GM10266 (cell line): ENCODE measurements around the gene NUTM2F.
"Not testable (repeated sequence)": the region's sequence is repeated elsewhere in the genome, so short reads cannot be mapped to it uniquely, and the experiment has no call there.

Source experiments
- DNase-seq: peaks from one replicate; pipeline ENCODE4 v3.0.0; 2012; ENCODE audit errors: extremely low spot score
- TF ChIP-seq, protein P1 (sequence below): IDR thresholded peaks from 2 replicates; pipeline ENCODE4 v1.5.1; 2012; ENCODE audit warnings: mild to moderate bottlenecking, low read depth; ENCODE audit not compliant: control insufficient read depth, insufficient read depth; ENCODE audit errors: missing control alignments

NUTM2F gene

DNA sequence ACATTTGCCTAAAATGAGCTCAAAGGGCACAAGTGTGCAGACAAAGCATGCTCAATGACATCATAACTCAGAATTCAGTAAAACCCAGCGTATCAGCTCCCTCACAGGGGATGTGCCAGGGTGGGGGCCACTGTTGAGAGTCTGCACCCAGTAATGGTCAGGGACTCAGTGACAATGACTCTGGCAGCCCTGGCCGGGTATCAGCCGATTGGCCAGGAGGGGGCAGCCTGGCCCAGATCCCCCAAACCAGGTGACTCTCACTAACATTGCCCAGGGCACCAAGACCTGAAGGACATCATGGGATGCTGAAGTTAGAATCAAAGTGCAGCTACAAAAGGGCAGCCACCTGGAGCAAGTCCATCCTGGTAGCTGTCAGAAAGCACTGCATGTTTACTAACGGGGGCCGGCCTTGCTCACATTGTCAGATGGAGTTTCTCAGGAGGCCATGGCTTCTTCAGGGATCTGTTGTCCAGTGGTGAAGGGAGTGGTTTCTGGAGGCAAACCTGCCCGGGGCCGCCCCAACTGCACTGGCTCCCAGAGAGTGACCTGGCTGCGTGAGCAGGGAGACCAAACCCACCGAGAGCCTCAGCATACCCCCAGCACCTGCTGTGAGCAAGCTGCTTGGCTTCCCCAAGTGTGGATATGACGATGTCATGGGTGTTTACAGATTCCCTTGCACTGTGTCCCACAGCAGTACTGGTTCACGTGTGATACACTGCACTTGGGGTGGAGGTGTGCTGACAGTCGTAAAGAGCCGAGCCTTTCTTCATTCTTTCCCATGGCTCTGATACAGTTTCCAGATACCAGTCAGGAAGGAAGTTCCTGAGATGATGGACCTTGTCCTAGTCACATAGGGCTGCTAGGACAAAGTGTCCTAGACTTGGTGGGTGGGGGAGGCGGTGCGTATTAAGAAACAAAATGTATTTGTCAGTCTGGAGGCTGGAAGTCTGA is 13.1 kb downstream of the NUTM2F start:
- DNase-seq: not testable (repeated sequence)

DNA sequence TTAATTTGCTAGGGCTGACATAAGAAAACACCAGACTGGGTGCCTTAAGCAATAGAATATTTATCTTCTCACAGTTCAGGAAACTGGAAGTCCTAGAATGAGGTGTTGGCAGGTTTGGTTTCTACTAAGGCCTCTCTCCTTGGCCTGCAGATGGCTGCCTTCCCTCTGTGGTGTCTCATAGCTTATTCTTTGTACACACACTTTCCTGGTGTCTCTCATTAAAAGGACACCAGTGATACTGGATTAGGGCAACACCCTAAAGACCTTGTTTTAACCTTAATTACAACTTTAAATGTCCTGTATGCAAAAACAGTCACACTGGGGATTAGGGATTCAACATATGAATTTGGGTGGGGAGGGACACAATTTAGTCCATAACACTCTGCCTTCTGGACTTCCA is 25.1 kb downstream of the NUTM2F start:
- no peak for DNase-seq
- TF ChIP-seq, protein P1, sequence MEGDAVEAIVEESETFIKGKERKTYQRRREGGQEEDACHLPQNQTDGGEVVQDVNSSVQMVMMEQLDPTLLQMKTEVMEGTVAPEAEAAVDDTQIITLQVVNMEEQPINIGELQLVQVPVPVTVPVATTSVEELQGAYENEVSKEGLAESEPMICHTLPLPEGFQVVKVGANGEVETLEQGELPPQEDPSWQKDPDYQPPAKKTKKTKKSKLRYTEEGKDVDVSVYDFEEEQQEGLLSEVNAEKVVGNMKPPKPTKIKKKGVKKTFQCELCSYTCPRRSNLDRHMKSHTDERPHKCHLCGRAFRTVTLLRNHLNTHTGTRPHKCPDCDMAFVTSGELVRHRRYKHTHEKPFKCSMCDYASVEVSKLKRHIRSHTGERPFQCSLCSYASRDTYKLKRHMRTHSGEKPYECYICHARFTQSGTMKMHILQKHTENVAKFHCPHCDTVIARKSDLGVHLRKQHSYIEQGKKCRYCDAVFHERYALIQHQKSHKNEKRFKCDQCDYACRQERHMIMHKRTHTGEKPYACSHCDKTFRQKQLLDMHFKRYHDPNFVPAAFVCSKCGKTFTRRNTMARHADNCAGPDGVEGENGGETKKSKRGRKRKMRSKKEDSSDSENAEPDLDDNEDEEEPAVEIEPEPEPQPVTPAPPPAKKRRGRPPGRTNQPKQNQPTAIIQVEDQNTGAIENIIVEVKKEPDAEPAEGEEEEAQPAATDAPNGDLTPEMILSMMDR: no peak

DNA sequence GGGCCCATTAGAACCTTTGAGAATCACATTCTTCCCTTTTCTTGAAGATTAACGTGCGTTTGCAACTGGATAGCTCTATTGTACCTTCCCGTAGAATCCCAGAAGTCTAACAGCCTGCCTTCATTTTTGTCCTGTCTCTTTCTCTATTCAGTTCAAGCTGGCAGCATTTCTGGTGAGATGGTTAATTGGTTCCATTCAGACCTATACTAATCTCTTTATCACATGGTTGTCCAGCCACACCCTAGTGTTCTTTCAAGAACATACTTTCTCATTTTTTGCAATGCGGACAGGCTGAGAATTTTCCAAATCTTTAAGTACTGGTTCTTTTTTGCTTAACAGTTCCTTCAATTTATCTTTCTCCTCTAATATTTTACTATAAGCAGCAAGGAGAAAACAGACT is 26.0 kb downstream of the NUTM2F start:
- no peak for DNase-seq
- TF ChIP-seq, protein P1: no peak

DNA sequence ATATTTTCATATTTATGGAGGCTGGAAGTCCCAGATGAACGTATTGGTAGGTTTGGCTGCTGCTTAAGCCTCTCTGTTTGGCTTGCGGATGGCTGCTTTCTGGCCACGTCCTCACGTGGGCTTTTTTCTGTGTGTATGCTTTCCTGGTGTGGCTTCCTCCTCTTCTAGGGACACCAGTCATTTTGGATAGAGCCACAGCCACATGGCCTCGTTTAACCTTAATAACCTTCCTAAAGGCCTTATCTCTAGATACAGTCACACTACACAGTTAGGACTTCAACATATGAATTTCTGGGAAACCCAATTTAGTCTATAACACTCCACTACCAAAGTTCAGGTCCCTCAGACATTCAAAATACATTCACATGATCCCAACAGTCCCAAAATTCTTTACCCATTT is 26.9 kb downstream of the NUTM2F start:
- TF ChIP-seq, protein P1: no peak
- no peak for DNase-seq

DNA sequence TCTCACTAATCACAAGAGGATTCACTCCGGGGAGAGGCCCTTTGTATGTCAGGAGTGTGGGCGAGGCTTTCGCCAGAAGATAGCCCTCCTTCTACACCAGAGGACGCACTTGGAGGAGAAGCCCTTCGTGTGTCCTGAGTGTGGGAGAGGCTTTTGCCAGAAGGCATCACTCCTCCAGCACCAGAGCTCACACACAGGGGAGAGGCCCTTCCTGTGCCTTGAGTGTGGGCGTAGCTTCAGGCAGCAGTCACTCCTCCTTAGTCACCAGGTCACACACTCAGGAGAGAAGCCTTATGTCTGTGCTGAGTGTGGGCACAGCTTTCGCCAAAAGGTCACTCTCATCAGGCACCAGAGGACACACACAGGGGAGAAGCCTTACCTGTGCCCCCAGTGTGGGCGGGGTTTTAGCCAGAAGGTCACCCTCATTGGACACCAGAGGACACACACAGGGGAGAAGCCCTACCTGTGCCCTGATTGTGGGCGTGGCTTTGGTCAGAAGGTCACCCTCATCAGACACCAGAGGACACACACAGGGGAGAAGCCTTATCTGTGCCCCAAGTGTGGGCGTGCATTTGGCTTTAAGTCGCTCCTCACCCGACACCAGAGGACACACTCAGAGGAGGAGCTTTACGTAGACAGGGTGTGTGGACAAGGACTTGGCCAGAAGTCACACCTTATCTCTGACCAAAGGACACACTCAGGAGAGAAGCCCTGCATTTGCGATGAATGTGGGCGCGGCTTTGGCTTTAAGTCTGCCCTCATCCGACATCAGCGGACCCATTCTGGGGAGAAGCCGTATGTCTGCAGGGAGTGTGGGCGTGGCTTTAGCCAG is 27.8 kb downstream of the NUTM2F start:
- DNase-seq: no peak
- TF ChIP-seq, protein P1: no peak

DNA sequence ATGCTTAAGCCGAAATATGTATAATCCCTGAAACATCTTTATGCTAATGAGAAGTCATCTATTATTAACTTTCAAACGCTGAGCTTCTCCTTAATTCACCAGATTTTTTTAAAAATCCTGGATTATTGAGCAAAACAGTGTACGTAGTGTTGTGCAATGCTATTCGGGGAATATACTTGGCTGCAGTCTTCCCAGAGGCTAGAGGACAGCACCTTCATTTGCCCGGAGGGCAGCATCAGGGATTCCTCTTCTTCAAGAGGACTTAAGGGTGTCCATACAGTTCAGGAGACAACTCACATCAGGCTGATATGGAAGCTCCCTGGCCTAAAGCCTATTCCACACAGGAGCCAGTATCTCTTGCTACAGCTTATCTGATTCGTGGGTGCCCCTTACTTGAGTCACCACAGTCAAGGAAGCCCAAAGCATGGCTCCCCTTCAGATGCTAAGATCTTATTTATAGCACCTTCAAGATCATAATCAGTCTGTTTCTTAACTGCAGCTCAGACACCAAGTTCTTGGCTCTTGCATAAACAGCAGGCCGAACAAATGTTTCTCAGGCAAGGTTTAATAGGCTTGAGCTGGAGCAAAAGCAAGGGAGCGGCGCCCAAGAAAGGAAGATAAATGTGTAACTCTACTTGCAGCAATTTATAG is 29.4 kb downstream of the NUTM2F start:
- TF ChIP-seq, protein P1: no peak
- no peak for DNase-seq

DNA sequence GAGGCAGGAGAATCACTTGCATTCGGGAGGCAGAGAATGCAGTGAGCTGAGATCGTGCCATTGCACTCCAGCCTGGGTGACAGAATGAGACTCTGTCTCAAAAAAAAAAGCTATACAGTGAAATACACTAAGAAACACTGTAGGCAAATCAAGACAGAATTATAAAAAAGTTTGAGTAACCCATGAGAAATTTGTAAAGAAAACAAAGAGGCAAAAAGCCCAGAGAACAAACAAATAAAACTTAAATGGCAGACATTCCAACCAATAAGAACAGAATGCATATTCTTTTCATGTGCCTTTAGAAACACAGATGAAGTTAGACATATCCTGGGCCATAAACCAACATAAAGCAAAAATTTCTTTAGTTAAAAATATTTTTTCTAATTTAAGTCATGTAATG is 38.8 kb downstream of the NUTM2F start:
- DNase-seq: no peak
- TF ChIP-seq, protein P1: no peak
